Measurements from ENCODE around the gene CD207. TPM values are rescaled to one million over a fixed set of nuclear protein-coding genes. Genes with fewer than 3 reads are reported as not detected.

CD207 gene
- total RNA-seq, 1 experiment from 2014 or later, result 1.1 TPM

- no TSS peak for BruUV-seq (replicated peaks)
- Histone ChIP-seq H3K36me3 (ENCODE audit: insufficient read depth, low read length, poor library complexity, severe bottlenecking) (no peaks in the 10 kb centered on the region), H3K4me3 (ENCODE audit: low read depth, low read length, poor library complexity, severe bottlenecking) (peak overlapping the region; percentile 36), H3K9me3 (ENCODE audit: low read depth, low read length, poor library complexity, severe bottlenecking) (no peaks in the 10 kb centered on the region), H3K27me3 (replicated peaks; ENCODE audit: insufficient read depth, low read depth, low read length, poor library complexity) (peaks cover 39% of the 10 kb centered on the region), H3K4me1 (ENCODE audit: insufficient read depth, low read length, poor library complexity, severe bottlenecking) (peaks cover 3% of the 10 kb centered on the region), H3K27ac (ENCODE audit: low read depth, low read length, poor library complexity, severe bottlenecking) (no peak overlapping the region)
- DNase-seq (ENCODE audit: low spot score), result peak; percentile 80
- no peak for TF ChIP-seq EZH2 (IDR thresholded peaks at IDR 0.05; ENCODE audit: borderline replicate concordance, low read depth, low read length, poor library complexity, severe bottlenecking)
- TF ChIP-seq CTCF (conservative IDR thresholded peaks at IDR 0.05; ENCODE audit: low read depth, low read length), result peak; percentile 89
- CTCF ChIA-PET, result interaction anchor here (0.6 to 1.0 kb wide), 5 partner anchors 17 to 427 kb away, joined by 3 to 8 read pairs (median 4); no protein-coding TSS in a partner anchor
- intact Hi-C loops (cut with micrococcal nuclease; ENCODE audit: unreplicated experiment), result loop anchor here (1.0 to 10.0 kb wide), 2 partner anchors 159 to 485 kb away; partner anchors contain the start of gene FAM136A
- POLR2A ChIA-PET (ENCODE audit: low non-redundant PET), result no interaction called here
Observed at GRCh38 chr2:70789304-70790135, 46.1 kb downstream of the CD207 start.

- no TSS peak for BruUV-seq (replicated peaks)
- TF ChIP-seq CTCF (conservative IDR thresholded peaks at IDR 0.05; ENCODE audit: low read depth, low read length) (peak; percentile 69), EZH2 (IDR thresholded peaks at IDR 0.05; ENCODE audit: borderline replicate concordance, low read depth, low read length, poor library complexity, severe bottlenecking) (no peak)
- Histone ChIP-seq H3K36me3 (ENCODE audit: insufficient read depth, low read length, poor library complexity, severe bottlenecking) (no peaks in the 10 kb centered on the region), H3K27ac (ENCODE audit: low read depth, low read length, poor library complexity, severe bottlenecking) (no peak overlapping the region), H3K4me3 (ENCODE audit: low read depth, low read length, poor library complexity, severe bottlenecking) (no peak overlapping the region), H3K27me3 (replicated peaks; ENCODE audit: insufficient read depth, low read depth, low read length, poor library complexity) (peaks cover 13% of the 10 kb centered on the region), H3K4me1 (ENCODE audit: insufficient read depth, low read length, poor library complexity, severe bottlenecking) (peaks cover 2% of the 10 kb centered on the region), H3K9me3 (ENCODE audit: low read depth, low read length, poor library complexity, severe bottlenecking) (no peaks in the 10 kb centered on the region)
- intact Hi-C loops (cut with micrococcal nuclease; ENCODE audit: unreplicated experiment), result loop anchor here (1.0 to 10.0 kb wide), 2 partner anchors 130 to 481 kb away; partner anchors contain the start of gene FAM136A
- DNase-seq (ENCODE audit: low spot score), result peak; percentile 64
- CTCF ChIA-PET, result interaction anchor here (0.7 to 1.4 kb wide), 2 partner anchors 17 to 163 kb away, joined by 3 to 5 read pairs; partner anchors contain the start of gene ADD2
- POLR2A ChIA-PET (ENCODE audit: low non-redundant PET), result no interaction called here
Observed at GRCh38 chr2:70785137-70785911, 50.3 kb downstream of the CD207 start.

- no peak overlapping the region for H3K4me3 ChIP-seq (ENCODE audit: low read depth, low read length, poor library complexity, severe bottlenecking)
- TF ChIP-seq EZH2 (IDR thresholded peaks at IDR 0.05; ENCODE audit: borderline replicate concordance, low read depth, low read length, poor library complexity, severe bottlenecking), result no peak
- no peak for TF ChIP-seq CTCF (conservative IDR thresholded peaks at IDR 0.05; ENCODE audit: low read depth, low read length)
- DNase-seq (ENCODE audit: low spot score), result no peak
- no peaks in the 10 kb centered on the region for H3K36me3 ChIP-seq (ENCODE audit: insufficient read depth, low read length, poor library complexity, severe bottlenecking)
- H3K27ac ChIP-seq (ENCODE audit: low read depth, low read length, poor library complexity, severe bottlenecking), result no peak overlapping the region
- H3K4me1 ChIP-seq (ENCODE audit: insufficient read depth, low read length, poor library complexity, severe bottlenecking), result no peaks in the 10 kb centered on the region
- no TSS peak for BruUV-seq (replicated peaks)
- intact Hi-C loops (cut with micrococcal nuclease; ENCODE audit: unreplicated experiment), result loop anchor here (10.0 kb wide), 1 partner anchor 480 kb away; the partner anchor contains the start of gene FAM136A
- H3K9me3 ChIP-seq (ENCODE audit: low read depth, low read length, poor library complexity, severe bottlenecking), result no peaks in the 10 kb centered on the region
- peaks cover 3% of the 10 kb centered on the region for H3K27me3 ChIP-seq (replicated peaks; ENCODE audit: insufficient read depth, low read depth, low read length, poor library complexity)
- ChIA-PET POLR2A (ENCODE audit: low non-redundant PET) (interaction anchor here (0.5 kb wide), 1 partner anchor 681 kb away, joined by 5 read pairs; no protein-coding TSS in a partner anchor), CTCF (interaction anchor here (0.7 to 1.4 kb wide), 2 partner anchors 16 to 676 kb away, joined by 3 to 5 read pairs; partner anchors contain the start of gene ADD2)
Observed at GRCh38 chr2:70784320-70784719, 51.3 kb downstream of the CD207 start.

All from A673 (cell line).